HG03558 (cell line): Measurements from ENCODE around the gene PTPN3.

Source experiments
- ATAC-seq: cut with Tn5 transposase; IDR thresholded peaks from one replicate; pipeline ENCODE4 v1.9.1; 2021; ENCODE audit warnings: moderate number of reproducible peaks; ENCODE audit not compliant: unreplicated experiment; ENCODE audit errors: extremely low read depth

PTPN3 gene

GRCh38 chr9:109478051-109478563 is 20.0 kb downstream of the PTPN3 start:
- ATAC-seq = no peak

GRCh38 chr9:109477258-109478050 is 20.7 kb downstream of the PTPN3 start:
- ATAC-seq = no peak

GRCh38 chr9:109476642-109477257 is 21.4 kb downstream of the PTPN3 start:
- ATAC-seq = no peak

GRCh38 chr9:109475526-109475925 is 22.6 kb downstream of the PTPN3 start:
- no peak for ATAC-seq

- no peak for ATAC-seq
These were observed 23.2 kb downstream of the PTPN3 start for GRCh38 chr9:109474944-109475343.

DNA sequence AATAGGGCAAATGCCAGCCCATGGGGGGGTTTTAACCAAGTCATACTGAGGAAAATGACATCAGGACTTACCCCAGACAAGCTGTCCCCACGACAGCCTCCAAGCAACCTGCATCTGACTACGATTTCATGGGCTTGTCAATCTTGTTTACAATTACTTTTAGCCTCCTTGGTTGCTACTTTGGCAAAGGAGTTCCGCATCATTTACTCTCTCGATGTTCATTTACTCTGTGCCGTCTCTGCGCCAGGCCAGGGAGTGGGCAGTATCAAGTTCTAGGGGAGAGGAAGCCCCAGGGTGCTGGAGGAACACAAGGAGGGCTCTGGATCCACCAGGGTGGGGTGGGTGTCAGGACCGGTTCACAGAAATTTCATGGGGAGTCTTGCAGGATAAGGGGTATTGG is 23.9 kb downstream of the PTPN3 start:
- no peak for ATAC-seq

DNA sequence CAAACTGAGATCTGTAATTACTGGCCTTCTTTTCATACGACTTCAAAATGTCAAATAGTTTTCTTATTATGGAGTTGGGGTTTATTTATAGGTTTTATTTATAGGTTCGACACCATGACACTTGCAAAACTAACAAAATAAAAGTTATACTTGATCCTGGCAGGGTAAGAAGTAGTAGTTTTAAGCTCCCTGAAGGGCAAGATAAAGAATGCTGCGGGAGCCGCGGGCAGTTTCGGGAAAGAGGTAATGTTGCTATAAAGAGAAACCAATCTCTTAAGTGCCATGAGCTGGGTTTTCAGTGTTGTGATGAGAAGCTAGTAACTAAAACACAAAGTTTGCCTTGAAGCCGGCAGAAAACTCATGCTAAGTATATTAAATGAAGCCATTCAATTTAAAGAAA is 24.8 kb downstream of the PTPN3 start:
- no peak for ATAC-seq

DNA sequence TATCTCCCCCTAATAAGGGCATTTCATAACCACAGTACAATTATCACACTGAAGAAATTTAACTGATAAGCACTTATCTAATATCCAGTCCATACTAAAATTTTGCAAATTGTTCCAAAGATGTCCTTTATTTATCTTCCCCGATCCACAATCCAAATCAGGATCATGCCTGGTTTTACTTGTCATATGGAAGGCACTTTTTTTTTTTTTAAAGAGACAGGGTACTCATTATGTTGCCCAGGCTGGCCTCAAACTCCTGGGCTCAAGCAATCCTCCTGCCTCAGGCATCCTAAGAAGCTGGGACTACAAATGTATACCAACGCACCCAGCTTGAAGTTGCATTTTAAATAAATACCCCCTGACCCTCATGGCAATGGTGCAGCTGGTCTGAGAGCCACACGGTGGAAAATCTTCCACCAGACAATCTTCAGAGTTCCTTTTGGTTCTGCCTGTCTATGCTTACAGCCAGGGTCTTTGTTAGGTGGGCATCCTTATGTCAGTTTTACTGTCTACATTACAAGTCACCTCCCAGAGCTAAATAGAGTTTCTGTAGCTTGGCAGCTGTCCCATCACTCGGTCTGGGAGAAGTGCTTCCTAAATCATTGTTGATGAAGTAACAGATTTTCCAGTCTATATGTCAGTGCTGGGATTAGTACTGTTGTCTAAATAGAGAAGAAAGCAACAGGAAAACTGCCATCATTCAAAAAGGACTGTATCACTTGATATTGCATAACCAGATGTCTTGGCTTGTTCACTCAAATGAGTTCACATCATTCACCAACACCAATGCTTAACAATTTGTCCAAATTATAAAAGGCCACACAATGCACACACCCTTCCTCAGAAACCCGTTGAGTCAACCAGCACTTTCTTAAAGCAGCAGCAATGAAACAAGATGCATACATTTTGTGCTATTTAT is 26.4 kb downstream of the PTPN3 start:
- no peak for ATAC-seq

GRCh38 chr9:109469646-109470358 is 28.3 kb downstream of the PTPN3 start:
- ATAC-seq = peak; percentile 75

DNA sequence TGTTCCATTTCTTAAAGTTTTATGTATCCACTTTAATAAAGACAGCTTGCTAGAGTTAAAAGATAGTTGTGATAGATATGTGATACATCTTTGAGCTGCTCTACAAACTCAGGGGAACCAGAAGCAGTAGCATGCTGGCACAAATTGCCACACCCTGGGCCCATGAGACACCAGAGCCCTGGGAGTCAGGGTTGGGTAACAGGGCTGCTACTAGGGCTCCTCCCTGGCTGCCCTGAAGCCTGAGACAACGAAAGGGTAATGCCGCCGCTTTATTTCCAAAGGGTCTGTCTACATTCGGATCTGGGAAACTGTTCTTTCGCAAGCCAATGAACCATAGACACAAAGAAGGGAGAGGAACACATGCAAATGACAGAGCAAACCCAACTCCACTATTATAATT is 29.2 kb downstream of the PTPN3 start:
- ATAC-seq = no peak

GRCh38 chr9:109467936-109468335 is 30.2 kb downstream of the PTPN3 start:
- no peak for ATAC-seq

- ATAC-seq = no peak
These were observed 31.2 kb downstream of the PTPN3 start for GRCh38 chr9:109466623-109467590.

DNA sequence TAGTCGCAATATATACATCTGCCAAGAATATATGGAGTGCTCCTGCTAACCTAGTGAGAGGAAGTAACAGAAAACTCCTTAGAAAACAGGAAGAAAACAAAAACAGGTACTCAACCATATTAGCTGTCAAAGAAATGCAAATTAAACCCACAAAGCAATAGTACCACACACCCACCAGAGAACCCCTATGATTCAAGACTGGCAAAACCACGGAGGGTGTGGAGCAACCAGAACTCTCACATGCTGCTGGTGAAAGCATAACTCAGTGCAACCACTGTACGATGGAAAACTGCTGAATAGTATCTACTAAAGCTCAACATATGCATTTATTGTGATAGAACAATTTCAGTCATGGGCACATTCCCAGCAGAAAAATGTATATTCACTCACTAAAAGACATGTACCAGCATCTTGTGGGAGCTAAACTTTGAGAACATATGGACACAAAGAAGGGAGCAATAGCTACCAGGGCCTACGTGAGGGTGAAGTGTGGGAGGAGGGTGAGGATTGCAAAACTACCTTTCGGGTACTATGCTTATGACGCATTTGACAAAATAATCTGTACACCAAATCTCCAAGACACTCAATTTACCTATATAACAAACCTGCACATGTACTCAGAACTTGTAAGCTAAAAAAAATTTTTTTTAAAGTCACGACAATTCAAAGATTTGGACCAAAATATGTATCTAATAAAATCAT is 34.0 kb downstream of the PTPN3 start:
- no peak for ATAC-seq

DNA sequence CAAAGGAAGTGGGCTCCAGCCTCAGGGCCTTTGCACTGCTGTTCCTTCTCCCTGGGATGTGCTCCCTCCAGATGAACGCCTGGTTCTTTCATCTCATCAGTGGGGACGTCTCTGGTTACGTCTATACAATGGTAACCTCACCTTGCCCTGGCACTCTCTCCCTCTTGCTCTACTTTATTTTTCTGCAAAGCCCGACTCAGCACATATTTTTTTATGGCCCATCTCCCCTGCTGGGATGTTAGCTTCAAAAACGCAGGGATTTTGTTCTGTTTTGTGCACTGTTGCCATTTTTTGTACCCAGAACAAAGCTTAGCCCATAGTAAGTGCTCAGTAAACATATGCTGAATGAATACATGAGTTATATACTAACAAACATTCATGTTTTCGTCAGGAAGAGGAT is 37.5 kb downstream of the PTPN3 start:
- ATAC-seq = no peak

GRCh38 chr9:109459423-109459822 is 38.7 kb downstream of the PTPN3 start:
- no peak for ATAC-seq

GRCh38 chr9:109458453-109459211 is 39.5 kb downstream of the PTPN3 start:
- no peak for ATAC-seq

GRCh38 chr9:109456811-109457210 is 41.3 kb downstream of the PTPN3 start:
- no peak for ATAC-seq

DNA sequence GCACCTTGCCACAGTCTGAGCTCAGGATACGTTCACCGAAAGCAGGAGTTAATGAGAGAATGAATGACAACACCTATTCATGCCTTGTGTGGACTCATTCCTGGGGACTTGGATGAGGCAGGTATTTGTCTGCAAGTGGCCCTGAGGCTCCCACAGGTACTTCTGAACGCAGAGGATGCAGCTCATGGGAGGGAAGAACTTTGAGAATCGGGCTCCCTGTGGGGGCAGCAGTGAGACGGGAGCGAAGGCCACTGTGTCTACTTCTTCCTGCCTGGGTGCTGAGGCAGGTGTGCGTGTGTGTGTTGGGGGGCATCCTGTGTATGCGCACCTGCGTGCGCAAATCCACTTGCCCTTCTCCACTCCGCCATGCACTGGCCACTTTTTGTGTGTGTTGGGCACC is 42.2 kb downstream of the PTPN3 start:
- ATAC-seq = no peak
